ENCODE measurements around the gene GSTT2. TPM values are rescaled to one million over a fixed set of nuclear protein-coding genes. Genes with fewer than 3 reads are reported as not detected.

GSTT2 gene
- total RNA-seq, 1 donor, result 1.1 TPM

DNA sequence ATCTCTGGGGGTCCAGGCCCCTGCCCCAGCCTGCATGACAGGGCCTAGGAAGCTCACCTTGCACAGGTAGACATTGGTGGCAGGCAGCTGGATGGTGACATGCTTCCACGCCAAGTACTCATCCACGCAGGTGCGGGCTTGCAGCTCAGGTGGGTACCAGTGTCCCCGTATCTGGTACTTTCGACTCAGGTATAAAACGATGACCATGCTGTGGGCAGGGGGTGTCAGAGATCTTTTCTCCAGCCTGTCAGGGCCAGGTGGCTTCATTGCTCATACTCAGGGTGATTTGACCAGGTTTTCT lies 26.9 kb downstream of the GSTT2 start:
- Histone ChIP-seq H3K4me3 (ENCODE audit: insufficient read depth, low read length) (no peak overlapping the region), H2AFZ (ENCODE audit: low read length) (no peak overlapping the region), H3K9me3 (ENCODE audit: low read depth, low read length) (no peaks in the 10 kb centered on the region), H3K4me1 (ENCODE audit: insufficient read depth, low read length) (no peaks in the 10 kb centered on the region), H4K20me1 (ENCODE audit: insufficient read depth, low read length) (no peaks in the 10 kb centered on the region), H3K27ac (ENCODE audit: low read depth, low read length) (no peak overlapping the region), H3K27me3 (ENCODE audit: insufficient read depth, low read length) (no peaks in the 10 kb centered on the region), H3K4me2 (ENCODE audit: insufficient read depth, low read length) (no peak overlapping the region), H3K79me2 (ENCODE audit: insufficient read depth, low read length) (peaks cover 7% of the 10 kb centered on the region), H3K36me3 (ENCODE audit: insufficient read depth, low read length) (no peaks in the 10 kb centered on the region)
- TF ChIP-seq, protein P1, sequence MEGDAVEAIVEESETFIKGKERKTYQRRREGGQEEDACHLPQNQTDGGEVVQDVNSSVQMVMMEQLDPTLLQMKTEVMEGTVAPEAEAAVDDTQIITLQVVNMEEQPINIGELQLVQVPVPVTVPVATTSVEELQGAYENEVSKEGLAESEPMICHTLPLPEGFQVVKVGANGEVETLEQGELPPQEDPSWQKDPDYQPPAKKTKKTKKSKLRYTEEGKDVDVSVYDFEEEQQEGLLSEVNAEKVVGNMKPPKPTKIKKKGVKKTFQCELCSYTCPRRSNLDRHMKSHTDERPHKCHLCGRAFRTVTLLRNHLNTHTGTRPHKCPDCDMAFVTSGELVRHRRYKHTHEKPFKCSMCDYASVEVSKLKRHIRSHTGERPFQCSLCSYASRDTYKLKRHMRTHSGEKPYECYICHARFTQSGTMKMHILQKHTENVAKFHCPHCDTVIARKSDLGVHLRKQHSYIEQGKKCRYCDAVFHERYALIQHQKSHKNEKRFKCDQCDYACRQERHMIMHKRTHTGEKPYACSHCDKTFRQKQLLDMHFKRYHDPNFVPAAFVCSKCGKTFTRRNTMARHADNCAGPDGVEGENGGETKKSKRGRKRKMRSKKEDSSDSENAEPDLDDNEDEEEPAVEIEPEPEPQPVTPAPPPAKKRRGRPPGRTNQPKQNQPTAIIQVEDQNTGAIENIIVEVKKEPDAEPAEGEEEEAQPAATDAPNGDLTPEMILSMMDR (IDR thresholded peaks at IDR 0.05; ENCODE audit: extremely low read depth, low read depth, low read length), result no peak
- DNase-seq (ENCODE audit: insufficient read length, low spot score, missing footprints), result no peak

DNA sequence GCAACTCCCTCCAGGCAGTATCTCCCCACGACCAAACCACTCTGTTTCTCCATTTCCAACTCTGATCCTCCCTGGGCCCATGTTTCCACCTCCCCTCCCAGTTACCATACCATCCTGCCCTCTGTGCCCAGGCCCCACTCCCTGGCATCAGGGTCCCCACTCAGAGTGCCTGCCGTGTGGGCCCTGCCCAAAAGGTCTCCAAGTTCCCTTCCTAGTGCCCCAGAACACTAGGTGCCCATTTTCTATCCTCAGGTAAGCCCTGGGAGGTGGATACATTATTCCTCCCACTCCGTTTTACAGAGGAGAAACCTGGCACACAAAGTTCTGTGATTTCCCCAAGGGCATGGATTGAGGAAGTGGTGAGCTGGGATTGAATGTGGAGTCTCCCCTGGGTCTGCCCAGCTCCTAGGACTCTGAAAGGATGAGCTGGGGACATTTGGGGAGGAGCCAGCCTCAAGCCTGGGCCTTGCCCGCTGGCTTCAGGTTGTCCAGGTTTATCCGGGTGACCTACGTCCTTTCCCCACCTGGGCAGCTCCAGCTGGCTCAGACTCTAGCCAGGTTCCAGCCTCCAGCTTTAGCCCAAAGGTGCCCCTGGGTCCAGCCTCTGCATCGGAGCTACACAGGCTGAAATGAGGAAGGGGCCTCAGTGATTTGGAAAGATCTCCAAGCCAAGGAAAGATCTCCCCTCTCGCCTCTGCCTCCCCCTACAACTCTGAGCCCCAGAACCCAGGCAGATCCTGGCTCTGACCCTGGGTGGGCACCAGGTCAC lies 27.5 kb downstream of the GSTT2 start:
- Histone ChIP-seq H2AFZ (ENCODE audit: low read length) (no peak overlapping the region), H3K4me1 (ENCODE audit: insufficient read depth, low read length) (peaks cover 4% of the 10 kb centered on the region), H3K27me3 (ENCODE audit: insufficient read depth, low read length) (no peaks in the 10 kb centered on the region), H4K20me1 (ENCODE audit: insufficient read depth, low read length) (no peaks in the 10 kb centered on the region), H3K79me2 (ENCODE audit: insufficient read depth, low read length) (peaks cover 13% of the 10 kb centered on the region), H3K4me2 (ENCODE audit: insufficient read depth, low read length) (no peak overlapping the region), H3K9me3 (ENCODE audit: low read depth, low read length) (no peaks in the 10 kb centered on the region), H3K4me3 (ENCODE audit: insufficient read depth, low read length) (no peak overlapping the region), H3K36me3 (ENCODE audit: insufficient read depth, low read length) (no peaks in the 10 kb centered on the region), H3K27ac (ENCODE audit: low read depth, low read length) (no peak overlapping the region)
- peak; percentile 78 for DNase-seq (ENCODE audit: insufficient read length, low spot score, missing footprints)
- TF ChIP-seq, protein P1 (IDR thresholded peaks at IDR 0.05; ENCODE audit: extremely low read depth, low read depth, low read length), result no peak

DNA sequence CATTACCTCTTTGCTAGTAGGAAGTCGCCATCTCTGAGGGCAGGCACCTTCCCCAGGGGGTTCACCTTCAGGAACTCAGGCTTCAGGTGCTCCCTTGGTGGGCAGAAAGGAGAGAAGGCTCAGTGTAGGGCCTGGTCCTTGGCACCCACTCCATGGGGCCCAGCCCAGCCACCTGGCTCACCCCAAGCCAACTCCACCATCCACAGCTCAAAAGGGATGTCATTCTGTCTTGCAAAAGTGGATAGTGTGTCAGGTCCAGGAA lies 28.0 kb downstream of the GSTT2 start:
- H3K27ac ChIP-seq (ENCODE audit: low read depth, low read length), result no peak overlapping the region
- no peaks in the 10 kb centered on the region for H3K9me3 ChIP-seq (ENCODE audit: low read depth, low read length)
- H3K27me3 ChIP-seq (ENCODE audit: insufficient read depth, low read length), result no peaks in the 10 kb centered on the region
- H3K36me3 ChIP-seq (ENCODE audit: insufficient read depth, low read length), result no peaks in the 10 kb centered on the region
- H3K4me1 ChIP-seq (ENCODE audit: insufficient read depth, low read length), result peaks cover 7% of the 10 kb centered on the region
- no peak overlapping the region for H3K4me3 ChIP-seq (ENCODE audit: insufficient read depth, low read length)
- TF ChIP-seq, protein P1 (IDR thresholded peaks at IDR 0.05; ENCODE audit: extremely low read depth, low read depth, low read length), result no peak
- H3K4me2 ChIP-seq (ENCODE audit: insufficient read depth, low read length), result no peak overlapping the region
- no peaks in the 10 kb centered on the region for H4K20me1 ChIP-seq (ENCODE audit: insufficient read depth, low read length)
- no peak for DNase-seq (ENCODE audit: insufficient read length, low spot score, missing footprints)
- no peak overlapping the region for H2AFZ ChIP-seq (ENCODE audit: low read length)
- peaks cover 17% of the 10 kb centered on the region for H3K79me2 ChIP-seq (ENCODE audit: insufficient read depth, low read length)

DNA sequence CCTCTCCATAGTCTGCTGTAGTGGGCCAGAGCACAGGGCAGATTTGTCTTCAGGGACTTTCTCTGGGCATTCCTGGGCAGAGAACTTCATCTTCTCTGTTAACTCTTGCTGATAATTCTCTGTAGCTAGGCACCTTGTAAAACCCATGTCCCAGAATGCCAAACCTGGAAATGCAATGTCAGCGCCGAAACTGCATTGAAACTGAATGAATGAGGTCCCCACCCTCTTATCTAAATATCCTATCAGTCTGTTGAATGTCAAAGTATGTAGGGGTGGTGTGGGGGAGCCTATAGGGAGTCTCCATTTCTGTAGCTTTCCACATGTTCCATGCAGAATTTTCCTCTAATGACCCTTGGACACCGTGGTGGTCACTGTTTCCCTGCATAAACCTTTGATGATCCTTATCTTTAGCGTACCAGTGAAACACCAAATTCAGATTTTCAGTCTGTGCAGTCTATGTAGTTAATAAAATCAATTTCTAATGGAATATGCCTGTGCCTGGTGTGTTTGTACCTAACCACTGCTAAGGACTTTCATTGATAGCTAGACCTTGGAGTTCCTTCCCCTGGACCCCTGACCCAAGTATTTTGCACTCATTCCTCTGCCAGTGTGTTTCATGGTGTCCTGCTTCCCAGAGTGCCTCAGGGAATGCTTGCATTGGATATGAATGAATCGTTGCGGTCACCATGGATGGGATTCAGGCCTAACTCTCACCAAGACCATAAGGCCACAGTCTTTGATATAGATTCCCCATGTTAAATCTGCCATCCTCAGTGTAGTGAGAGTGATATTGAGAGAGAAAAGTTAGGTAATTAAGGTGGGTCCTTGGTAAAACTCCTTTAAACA lies 28.7 kb downstream of the GSTT2 start:
- no peak overlapping the region for H3K27ac ChIP-seq (ENCODE audit: low read depth, low read length)
- DNase-seq (ENCODE audit: insufficient read length, low spot score, missing footprints), result no peak
- TF ChIP-seq, protein P1 (IDR thresholded peaks at IDR 0.05; ENCODE audit: extremely low read depth, low read depth, low read length), result no peak
- no peaks in the 10 kb centered on the region for H3K27me3 ChIP-seq (ENCODE audit: insufficient read depth, low read length)
- H3K9me3 ChIP-seq (ENCODE audit: low read depth, low read length), result no peaks in the 10 kb centered on the region
- H3K4me3 ChIP-seq (ENCODE audit: insufficient read depth, low read length), result no peak overlapping the region
- H3K36me3 ChIP-seq (ENCODE audit: insufficient read depth, low read length), result no peaks in the 10 kb centered on the region
- no peaks in the 10 kb centered on the region for H4K20me1 ChIP-seq (ENCODE audit: insufficient read depth, low read length)
- no peak overlapping the region for H2AFZ ChIP-seq (ENCODE audit: low read length)
- peaks cover 7% of the 10 kb centered on the region for H3K4me1 ChIP-seq (ENCODE audit: insufficient read depth, low read length)
- peaks cover 23% of the 10 kb centered on the region for H3K79me2 ChIP-seq (ENCODE audit: insufficient read depth, low read length)
- no peak overlapping the region for H3K4me2 ChIP-seq (ENCODE audit: insufficient read depth, low read length)

Measured in osteoblast (primary cell).